GM06990 (cell line): ENCODE measurements around the gene MTERF4.

Source experiments
- DNase-seq: peaks from one replicate; pipeline ENCODE4 v3.0.0-alpha.2; 2011; ENCODE audit not compliant: insufficient read length; ENCODE audit errors: extremely low read depth
- H3K27me3 ChIP-seq: replicated peaks from 2 replicates; pipeline ENCODE4 v1.6.0; 2011; ENCODE audit warnings: low read length; ENCODE audit not compliant: control insufficient read depth, insufficient read depth
- H3K36me3 ChIP-seq: 2 replicates; pipeline ENCODE4 v1.5.1; 2011; ENCODE audit warnings: low read length; ENCODE audit not compliant: control insufficient read depth, insufficient read depth
- H3K4me3 ChIP-seq: replicated peaks from 2 replicates; pipeline ENCODE4 v1.5.1; 2011; ENCODE audit warnings: low read depth, mild to moderate bottlenecking, control low read depth, low read length
- CTCF ChIP-seq: IDR thresholded peaks from 2 replicates; pipeline ENCODE4 v1.5.1; 2011; ENCODE audit warnings: low read length, control low read depth, mild to moderate bottlenecking, inconsistent platforms; ENCODE audit not compliant: insufficient read depth, poor library complexity, severe bottlenecking

MTERF4 gene

GRCh38 chr2:241061275-241061674, 40.8 kb downstream of the MTERF4 start:
- DNase-seq = no peak
- no peak for TF ChIP-seq CTCF
- no peak overlapping the region for H3K4me3 ChIP-seq
- no peaks in the 10 kb centered on the region; the same call in 1 of the 2 replicates for H3K27me3 ChIP-seq
- no peaks in the 10 kb centered on the region for H3K36me3 ChIP-seq

GRCh38 chr2:241053576-241054251, 48.4 kb downstream of the MTERF4 start:
- TF ChIP-seq CTCF = no peak
- no peak overlapping the region for H3K4me3 ChIP-seq
- H3K27me3 ChIP-seq = no peaks in the 10 kb centered on the region
- peaks cover 2% of the 10 kb centered on the region for H3K36me3 ChIP-seq
- no peak for DNase-seq

- DNase-seq = peak; percentile 9
- Histone ChIP-seq H3K36me3 (peaks cover 2% of the 10 kb centered on the region), H3K27me3 (no peaks in the 10 kb centered on the region), H3K4me3 (no peak overlapping the region)
- TF ChIP-seq CTCF = no peak
These were observed 49.3 kb downstream of the MTERF4 start for GRCh38 chr2:241052677-241053360.

- H3K36me3 ChIP-seq = peaks cover 2% of the 10 kb centered on the region
- no peak overlapping the region for H3K4me3 ChIP-seq
- TF ChIP-seq CTCF = no peak
- DNase-seq = no peak
- H3K27me3 ChIP-seq = no peaks in the 10 kb centered on the region
These were observed 50.3 kb downstream of the MTERF4 start for GRCh38 chr2:241051578-241052487.

GRCh38 chr2:241050624-241051577, 51.2 kb downstream of the MTERF4 start:
- TF ChIP-seq CTCF = no peak
- DNase-seq = peak; percentile 8
- H3K4me3 ChIP-seq = no peak overlapping the region
- H3K27me3 ChIP-seq = no peaks in the 10 kb centered on the region
- peaks cover 2% of the 10 kb centered on the region for H3K36me3 ChIP-seq
